Measurements from ENCODE around the gene PRKAR1B.

Gene PRKAR1B

DNA sequence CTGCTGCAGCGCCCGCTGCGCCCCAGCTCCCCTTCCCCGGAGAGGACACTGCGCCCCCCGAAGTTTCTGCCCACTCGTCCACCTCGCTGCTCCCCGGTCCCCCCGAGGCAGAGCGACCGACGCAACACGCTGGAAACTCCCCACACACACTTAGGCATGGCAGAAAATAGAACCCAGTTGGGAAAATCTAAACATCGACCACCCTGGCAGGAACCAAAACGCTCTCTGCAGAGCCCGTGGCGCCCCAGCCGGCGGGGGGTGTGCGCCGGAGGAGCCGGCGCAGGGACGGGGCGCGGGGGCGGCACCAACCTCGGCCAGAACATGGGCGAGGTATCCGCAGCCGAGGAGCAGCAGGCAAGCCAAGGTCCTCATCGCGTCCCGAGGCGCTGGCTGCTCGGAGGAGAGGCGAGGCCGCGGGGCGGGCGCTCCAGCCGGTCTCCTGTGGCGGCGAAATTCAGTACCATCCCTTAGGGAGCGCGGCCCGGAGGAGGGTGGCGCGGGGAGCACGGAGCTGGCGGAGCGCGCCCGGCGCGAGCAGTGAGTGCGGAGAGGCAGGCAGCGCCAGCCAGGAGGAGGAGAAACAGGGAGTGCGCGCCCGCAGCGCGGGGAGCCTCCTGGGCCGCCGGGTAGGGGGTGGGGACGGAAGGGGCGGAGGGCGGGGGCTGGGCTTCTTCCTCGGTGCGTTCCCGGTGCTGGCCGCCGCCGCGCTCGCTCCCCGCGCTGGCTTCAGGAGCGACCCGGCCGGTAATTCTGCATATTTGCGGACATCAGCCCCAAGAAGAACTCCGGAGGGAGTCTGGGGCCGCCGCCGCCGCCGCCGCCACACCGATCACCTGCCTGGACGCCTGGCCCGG lies 208.2 kb downstream of the PRKAR1B start:
- Histone ChIP-seq H3K9me3 (ENCODE audit: control insufficient read depth, insufficient read depth, low read depth, low read length) (no peaks in the 10 kb centered on the region), H3K36me3 (ENCODE audit: control insufficient read depth in 2 of 2, insufficient read depth in 1 of 2, low read length in 2 of 2) (no peaks in the 10 kb centered on the region), H3K4me3 (ENCODE audit: low read depth, low read length) (peak overlapping the region; percentile 63), H3K4me1 (ENCODE audit: control insufficient read depth, insufficient read depth, low read length) (peaks cover 6% of the 10 kb centered on the region; the same call in 1 of the 2 replicates), H3K27ac (ENCODE audit: extremely low read depth, low read depth, low read length) (peak overlapping the region; percentile 83)
- CTCF ChIA-PET = interaction anchor here (0.6 kb wide), 1 partner anchor 27 kb away, joined by 4 read pairs; no protein-coding TSS in a partner anchor
- POLR2A ChIA-PET = interaction anchor here (1.0 kb wide), 1 partner anchor 19 kb away, joined by 5 read pairs; no protein-coding TSS in a partner anchor
- TF ChIP-seq ZNF776 (tag by site-specific recombination; IDR thresholded peaks at IDR 0.05; ENCODE audit: borderline replicate concordance) (no peak), ZNF266 (tag by site-specific recombination; IDR thresholded peaks at IDR 0.05; ENCODE audit: low read depth) (no peak), ZNF426 (tag by site-specific recombination; IDR thresholded peaks at IDR 0.05) (no peak), ZNF777 (tag by site-specific recombination; IDR thresholded peaks at IDR 0.05; ENCODE audit: borderline replicate concordance) (peak; percentile 49; the same call in 1 of the 2 replicates), WT1 (tag by site-specific recombination; IDR thresholded peaks at IDR 0.05) (no peak; the same call in 1 of the 2 replicates), ZNF510 (tag by site-specific recombination; IDR thresholded peaks at IDR 0.05; ENCODE audit: insufficient replicate concordance) (no peak), ZNF530 (tag by site-specific recombination; IDR thresholded peaks at IDR 0.05; ENCODE audit: low read depth) (no peak), ZNF416 (tag by site-specific recombination; IDR thresholded peaks at IDR 0.05) (no peak), KLF9 (tag by site-specific recombination; IDR thresholded peaks at IDR 0.05; ENCODE audit: low read depth) (peak; percentile 61; the same call in 1 of the 2 replicates), ZNF677 (tag by site-specific recombination; IDR thresholded peaks at IDR 0.05) (no peak), ZNF529 (tag by site-specific recombination; IDR thresholded peaks at IDR 0.05; ENCODE audit: insufficient replicate concordance) (no peak), ZNF600 (tag by site-specific recombination; IDR thresholded peaks at IDR 0.05) (peak; percentile 96)
- TF ChIP-seq, protein P1, sequence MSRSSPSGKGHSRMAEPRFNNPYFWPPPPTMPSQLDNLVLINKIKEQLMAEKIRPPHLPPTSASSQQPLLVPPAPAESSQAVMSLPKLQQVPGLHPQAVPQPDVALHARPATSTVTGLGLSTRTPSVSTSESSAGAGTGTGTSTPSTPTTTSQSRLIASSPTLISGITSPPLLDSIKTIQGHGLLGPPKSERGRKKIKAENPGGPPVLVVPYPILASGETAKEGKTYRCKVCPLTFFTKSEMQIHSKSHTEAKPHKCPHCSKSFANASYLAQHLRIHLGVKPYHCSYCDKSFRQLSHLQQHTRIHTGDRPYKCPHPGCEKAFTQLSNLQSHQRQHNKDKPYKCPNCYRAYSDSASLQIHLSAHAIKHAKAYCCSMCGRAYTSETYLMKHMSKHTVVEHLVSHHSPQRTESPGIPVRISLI (tag by site-specific recombination; IDR thresholded peaks at IDR 0.05) = no peak
- TF ChIP-seq, protein P2, sequence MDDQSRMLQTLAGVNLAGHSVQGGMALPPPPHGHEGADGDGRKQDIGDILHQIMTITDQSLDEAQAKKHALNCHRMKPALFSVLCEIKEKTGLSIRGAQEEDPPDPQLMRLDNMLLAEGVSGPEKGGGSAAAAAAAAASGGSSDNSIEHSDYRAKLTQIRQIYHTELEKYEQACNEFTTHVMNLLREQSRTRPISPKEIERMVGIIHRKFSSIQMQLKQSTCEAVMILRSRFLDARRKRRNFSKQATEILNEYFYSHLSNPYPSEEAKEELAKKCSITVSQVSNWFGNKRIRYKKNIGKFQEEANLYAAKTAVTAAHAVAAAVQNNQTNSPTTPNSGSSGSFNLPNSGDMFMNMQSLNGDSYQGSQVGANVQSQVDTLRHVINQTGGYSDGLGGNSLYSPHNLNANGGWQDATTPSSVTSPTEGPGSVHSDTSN (CRISPR knock-in tag; IDR thresholded peaks at IDR 0.05) = no peak
- TF ChIP-seq, protein P3, sequence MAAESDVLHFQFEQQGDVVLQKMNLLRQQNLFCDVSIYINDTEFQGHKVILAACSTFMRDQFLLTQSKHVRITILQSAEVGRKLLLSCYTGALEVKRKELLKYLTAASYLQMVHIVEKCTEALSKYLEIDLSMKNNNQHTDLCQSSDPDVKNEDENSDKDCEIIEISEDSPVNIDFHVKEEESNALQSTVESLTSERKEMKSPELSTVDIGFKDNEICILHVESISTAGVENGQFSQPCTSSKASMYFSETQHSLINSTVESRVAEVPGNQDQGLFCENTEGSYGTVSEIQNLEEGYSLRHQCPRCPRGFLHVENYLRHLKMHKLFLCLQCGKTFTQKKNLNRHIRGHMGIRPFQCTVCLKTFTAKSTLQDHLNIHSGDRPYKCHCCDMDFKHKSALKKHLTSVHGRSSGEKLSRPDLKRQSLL (tag by site-specific recombination; IDR thresholded peaks at IDR 0.05) = no peak
- TF ChIP-seq, protein P4, sequence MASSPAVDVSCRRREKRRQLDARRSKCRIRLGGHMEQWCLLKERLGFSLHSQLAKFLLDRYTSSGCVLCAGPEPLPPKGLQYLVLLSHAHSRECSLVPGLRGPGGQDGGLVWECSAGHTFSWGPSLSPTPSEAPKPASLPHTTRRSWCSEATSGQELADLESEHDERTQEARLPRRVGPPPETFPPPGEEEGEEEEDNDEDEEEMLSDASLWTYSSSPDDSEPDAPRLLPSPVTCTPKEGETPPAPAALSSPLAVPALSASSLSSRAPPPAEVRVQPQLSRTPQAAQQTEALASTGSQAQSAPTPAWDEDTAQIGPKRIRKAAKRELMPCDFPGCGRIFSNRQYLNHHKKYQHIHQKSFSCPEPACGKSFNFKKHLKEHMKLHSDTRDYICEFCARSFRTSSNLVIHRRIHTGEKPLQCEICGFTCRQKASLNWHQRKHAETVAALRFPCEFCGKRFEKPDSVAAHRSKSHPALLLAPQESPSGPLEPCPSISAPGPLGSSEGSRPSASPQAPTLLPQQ (tag by site-specific recombination; IDR thresholded peaks at IDR 0.05) = peak; percentile 40; the same call in 1 of the 2 replicates
- TF ChIP-seq, protein P5, sequence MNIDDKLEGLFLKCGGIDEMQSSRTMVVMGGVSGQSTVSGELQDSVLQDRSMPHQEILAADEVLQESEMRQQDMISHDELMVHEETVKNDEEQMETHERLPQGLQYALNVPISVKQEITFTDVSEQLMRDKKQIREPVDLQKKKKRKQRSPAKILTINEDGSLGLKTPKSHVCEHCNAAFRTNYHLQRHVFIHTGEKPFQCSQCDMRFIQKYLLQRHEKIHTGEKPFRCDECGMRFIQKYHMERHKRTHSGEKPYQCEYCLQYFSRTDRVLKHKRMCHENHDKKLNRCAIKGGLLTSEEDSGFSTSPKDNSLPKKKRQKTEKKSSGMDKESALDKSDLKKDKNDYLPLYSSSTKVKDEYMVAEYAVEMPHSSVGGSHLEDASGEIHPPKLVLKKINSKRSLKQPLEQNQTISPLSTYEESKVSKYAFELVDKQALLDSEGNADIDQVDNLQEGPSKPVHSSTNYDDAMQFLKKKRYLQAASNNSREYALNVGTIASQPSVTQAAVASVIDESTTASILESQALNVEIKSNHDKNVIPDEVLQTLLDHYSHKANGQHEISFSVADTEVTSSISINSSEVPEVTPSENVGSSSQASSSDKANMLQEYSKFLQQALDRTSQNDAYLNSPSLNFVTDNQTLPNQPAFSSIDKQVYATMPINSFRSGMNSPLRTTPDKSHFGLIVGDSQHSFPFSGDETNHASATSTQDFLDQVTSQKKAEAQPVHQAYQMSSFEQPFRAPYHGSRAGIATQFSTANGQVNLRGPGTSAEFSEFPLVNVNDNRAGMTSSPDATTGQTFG (tag by site-specific recombination; IDR thresholded peaks at IDR 0.05; ENCODE audit: borderline replicate concordance) = no peak
- TF ChIP-seq, protein P6, sequence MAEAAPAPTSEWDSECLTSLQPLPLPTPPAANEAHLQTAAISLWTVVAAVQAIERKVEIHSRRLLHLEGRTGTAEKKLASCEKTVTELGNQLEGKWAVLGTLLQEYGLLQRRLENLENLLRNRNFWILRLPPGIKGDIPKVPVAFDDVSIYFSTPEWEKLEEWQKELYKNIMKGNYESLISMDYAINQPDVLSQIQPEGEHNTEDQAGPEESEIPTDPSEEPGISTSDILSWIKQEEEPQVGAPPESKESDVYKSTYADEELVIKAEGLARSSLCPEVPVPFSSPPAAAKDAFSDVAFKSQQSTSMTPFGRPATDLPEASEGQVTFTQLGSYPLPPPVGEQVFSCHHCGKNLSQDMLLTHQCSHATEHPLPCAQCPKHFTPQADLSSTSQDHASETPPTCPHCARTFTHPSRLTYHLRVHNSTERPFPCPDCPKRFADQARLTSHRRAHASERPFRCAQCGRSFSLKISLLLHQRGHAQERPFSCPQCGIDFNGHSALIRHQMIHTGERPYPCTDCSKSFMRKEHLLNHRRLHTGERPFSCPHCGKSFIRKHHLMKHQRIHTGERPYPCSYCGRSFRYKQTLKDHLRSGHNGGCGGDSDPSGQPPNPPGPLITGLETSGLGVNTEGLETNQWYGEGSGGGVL (tag by site-specific recombination; IDR thresholded peaks at IDR 0.05) = peak; percentile 34; the same call in 1 of the 2 replicates
- TF ChIP-seq, protein P7, sequence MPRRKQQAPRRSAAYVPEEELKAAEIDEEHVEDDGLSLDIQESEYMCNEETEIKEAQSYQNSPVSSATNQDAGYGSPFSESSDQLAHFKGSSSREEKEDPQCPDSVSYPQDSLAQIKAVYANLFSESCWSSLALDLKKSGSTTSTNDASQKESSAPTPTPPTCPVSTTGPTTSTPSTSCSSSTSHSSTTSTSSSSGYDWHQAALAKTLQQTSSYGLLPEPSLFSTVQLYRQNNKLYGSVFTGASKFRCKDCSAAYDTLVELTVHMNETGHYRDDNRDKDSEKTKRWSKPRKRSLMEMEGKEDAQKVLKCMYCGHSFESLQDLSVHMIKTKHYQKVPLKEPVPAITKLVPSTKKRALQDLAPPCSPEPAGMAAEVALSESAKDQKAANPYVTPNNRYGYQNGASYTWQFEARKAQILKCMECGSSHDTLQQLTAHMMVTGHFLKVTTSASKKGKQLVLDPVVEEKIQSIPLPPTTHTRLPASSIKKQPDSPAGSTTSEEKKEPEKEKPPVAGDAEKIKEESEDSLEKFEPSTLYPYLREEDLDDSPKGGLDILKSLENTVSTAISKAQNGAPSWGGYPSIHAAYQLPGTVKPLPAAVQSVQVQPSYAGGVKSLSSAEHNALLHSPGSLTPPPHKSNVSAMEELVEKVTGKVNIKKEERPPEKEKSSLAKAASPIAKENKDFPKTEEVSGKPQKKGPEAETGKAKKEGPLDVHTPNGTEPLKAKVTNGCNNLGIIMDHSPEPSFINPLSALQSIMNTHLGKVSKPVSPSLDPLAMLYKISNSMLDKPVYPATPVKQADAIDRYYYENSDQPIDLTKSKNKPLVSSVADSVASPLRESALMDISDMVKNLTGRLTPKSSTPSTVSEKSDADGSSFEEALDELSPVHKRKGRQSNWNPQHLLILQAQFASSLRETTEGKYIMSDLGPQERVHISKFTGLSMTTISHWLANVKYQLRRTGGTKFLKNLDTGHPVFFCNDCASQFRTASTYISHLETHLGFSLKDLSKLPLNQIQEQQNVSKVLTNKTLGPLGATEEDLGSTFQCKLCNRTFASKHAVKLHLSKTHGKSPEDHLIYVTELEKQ (tag by site-specific recombination; IDR thresholded peaks at IDR 0.05; ENCODE audit: borderline replicate concordance) = no peak
- TF ChIP-seq, protein P8, sequence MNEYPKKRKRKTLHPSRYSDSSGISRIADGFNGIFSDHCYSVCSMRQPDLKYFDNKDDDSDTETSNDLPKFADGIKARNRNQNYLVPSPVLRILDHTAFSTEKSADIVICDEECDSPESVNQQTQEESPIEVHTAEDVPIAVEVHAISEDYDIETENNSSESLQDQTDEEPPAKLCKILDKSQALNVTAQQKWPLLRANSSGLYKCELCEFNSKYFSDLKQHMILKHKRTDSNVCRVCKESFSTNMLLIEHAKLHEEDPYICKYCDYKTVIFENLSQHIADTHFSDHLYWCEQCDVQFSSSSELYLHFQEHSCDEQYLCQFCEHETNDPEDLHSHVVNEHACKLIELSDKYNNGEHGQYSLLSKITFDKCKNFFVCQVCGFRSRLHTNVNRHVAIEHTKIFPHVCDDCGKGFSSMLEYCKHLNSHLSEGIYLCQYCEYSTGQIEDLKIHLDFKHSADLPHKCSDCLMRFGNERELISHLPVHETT (tag by site-specific recombination; IDR thresholded peaks at IDR 0.05) = no peak
